ENCODE measurements around the gene CCDC187.
A peak's percentile ranks its signal among the peaks of the same experiment; 100 is the strongest.

Gene CCDC187

GRCh38 chr9:136297016-136297691, 6.7 kb downstream of the CCDC187 start:
- peak; percentile 32 to 70 for DNase-seq

- no peak for DNase-seq
Observed at GRCh38 chr9:136296434-136297015, 7.4 kb downstream of the CCDC187 start.

GRCh38 chr9:136295542-136296433, 8.1 kb downstream of the CCDC187 start:
- no peak for DNase-seq

GRCh38 chr9:136295055-136295454, 8.8 kb downstream of the CCDC187 start:
- no peak for DNase-seq

GRCh38 chr9:136294437-136294836, 9.5 kb downstream of the CCDC187 start:
- DNase-seq, result no peak

- DNase-seq, result no peak
Observed at GRCh38 chr9:136293476-136294077, 10.3 kb downstream of the CCDC187 start.

GRCh38 chr9:136292591-136293448, 11.1 kb downstream of the CCDC187 start:
- peak; percentile 45 to 63 for DNase-seq

GRCh38 chr9:136292026-136292538, 11.8 kb downstream of the CCDC187 start:
- no peak for DNase-seq

GRCh38 chr9:136291306-136292025, 12.4 kb downstream of the CCDC187 start:
- no peak for DNase-seq

GRCh38 chr9:136290508-136291000, 13.3 kb downstream of the CCDC187 start:
- no peak for DNase-seq

GRCh38 chr9:136289651-136290507, 14.0 kb downstream of the CCDC187 start:
- peak in 1 of 2 experiments; percentile 48 for DNase-seq

- no peak for DNase-seq
Observed at GRCh38 chr9:136287960-136288753, 15.7 kb downstream of the CCDC187 start.

GRCh38 chr9:136286987-136287379, 16.9 kb downstream of the CCDC187 start:
- DNase-seq, result no peak

- no peak for DNase-seq
Observed at GRCh38 chr9:136286359-136286986, 17.4 kb downstream of the CCDC187 start.

GRCh38 chr9:136285501-136286358, 18.2 kb downstream of the CCDC187 start:
- no peak for DNase-seq

- no peak for DNase-seq
Observed at GRCh38 chr9:136284951-136285350, 18.9 kb downstream of the CCDC187 start.

GRCh38 chr9:136284311-136284710, 19.6 kb downstream of the CCDC187 start:
- DNase-seq, result no peak
